Measurements from ENCODE around the gene FOXP1.

GRCh38 chr3:71144525-71145253 lies 438.8 kb downstream of the FOXP1 start:
- TF ChIP-seq POLR2A (IDR thresholded peaks at IDR 0.05) = no peak
- TF ChIP-seq, protein P1, sequence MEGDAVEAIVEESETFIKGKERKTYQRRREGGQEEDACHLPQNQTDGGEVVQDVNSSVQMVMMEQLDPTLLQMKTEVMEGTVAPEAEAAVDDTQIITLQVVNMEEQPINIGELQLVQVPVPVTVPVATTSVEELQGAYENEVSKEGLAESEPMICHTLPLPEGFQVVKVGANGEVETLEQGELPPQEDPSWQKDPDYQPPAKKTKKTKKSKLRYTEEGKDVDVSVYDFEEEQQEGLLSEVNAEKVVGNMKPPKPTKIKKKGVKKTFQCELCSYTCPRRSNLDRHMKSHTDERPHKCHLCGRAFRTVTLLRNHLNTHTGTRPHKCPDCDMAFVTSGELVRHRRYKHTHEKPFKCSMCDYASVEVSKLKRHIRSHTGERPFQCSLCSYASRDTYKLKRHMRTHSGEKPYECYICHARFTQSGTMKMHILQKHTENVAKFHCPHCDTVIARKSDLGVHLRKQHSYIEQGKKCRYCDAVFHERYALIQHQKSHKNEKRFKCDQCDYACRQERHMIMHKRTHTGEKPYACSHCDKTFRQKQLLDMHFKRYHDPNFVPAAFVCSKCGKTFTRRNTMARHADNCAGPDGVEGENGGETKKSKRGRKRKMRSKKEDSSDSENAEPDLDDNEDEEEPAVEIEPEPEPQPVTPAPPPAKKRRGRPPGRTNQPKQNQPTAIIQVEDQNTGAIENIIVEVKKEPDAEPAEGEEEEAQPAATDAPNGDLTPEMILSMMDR (IDR thresholded peaks at IDR 0.05) = no peak
